NB4 (cell line): ENCODE results near the gene NFASC.

ENCODE experiments used
- CTCF ChIP-seq: IDR thresholded peaks from one replicate; pipeline ENCODE4 v1.5.1; 2012; ENCODE audit warnings: low read depth, low read length
- MYC ChIP-seq: IDR thresholded peaks from 2 replicates; pipeline ENCODE4 v1.6.1; 2011; ENCODE audit warnings: low read depth, low read length
- POLR2A ChIP-seq: IDR thresholded peaks from 2 replicates; pipeline ENCODE4 v1.6.1; 2011; ENCODE audit warnings: mild to moderate bottlenecking; ENCODE audit not compliant: insufficient read length; ENCODE audit errors: extremely low read depth

GRCh38 chr1:205024679-205025078 lies 154.0 kb downstream of the NFASC start:
- TF ChIP-seq CTCF, result no peak
- TF ChIP-seq MYC, result no peak
- no peak for TF ChIP-seq POLR2A
